ENCODE measurements around the gene ALDH6A1. TPM values are rescaled to one million over a fixed set of nuclear protein-coding genes. Genes with fewer than 3 reads are reported as not detected.

ALDH6A1 gene
- total RNA-seq, 1 experiment from 2014 or later, result 43.0 TPM

DNA sequence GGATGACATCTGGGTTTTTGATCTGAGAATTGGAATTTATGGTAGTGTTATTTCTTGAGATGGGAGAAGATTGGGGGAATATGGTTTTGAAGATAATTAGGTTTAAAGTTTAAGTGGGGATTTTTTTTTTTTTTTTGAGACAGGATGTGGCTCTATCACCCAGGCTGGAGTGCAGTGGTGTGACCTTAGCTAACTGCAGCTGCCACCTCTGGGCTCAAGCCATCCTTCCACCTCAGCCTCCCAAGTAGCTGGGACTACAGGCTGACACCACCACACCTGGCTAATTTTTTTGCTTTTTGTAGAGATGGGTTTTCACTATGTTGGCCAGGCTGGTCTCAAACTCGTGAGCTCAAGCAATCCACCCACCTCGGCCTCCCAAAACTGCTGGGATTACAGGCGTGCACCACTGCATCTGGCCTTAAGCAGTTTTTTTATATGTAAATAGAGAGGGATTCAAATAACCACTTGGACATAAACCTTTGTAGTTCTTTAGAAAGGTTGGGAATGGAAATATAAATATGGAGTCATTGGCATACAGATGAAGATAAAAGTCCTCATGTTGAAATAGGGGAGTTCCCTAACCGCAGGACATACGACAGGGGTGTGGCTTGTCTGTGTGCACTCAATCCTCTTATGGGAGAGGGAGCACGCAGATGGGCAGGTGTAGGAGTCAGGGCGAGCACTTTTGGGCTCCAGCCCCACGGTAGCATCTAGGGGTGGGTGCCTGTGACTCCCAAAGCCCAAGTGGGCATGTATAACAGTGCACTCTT is 5.2 kb upstream of the ALDH6A1 start:
- peaks cover 7% of the 10 kb centered on the region; the same call in 1 of the 2 replicates for H3K36me3 ChIP-seq (ENCODE audit: insufficient read depth, low read length)
- H3K4me3 ChIP-seq (ENCODE audit: low read length), result no peak overlapping the region
- peaks cover 45% of the 10 kb centered on the region for H3K79me2 ChIP-seq (ENCODE audit: low read length)
- no peak for DNase-seq
- no peaks in the 10 kb centered on the region for H3K27me3 ChIP-seq (ENCODE audit: low read length)
- H3K27ac ChIP-seq (ENCODE audit: low read length), result no peak overlapping the region
- H3K9me3 ChIP-seq (ENCODE audit: low read length), result no peaks in the 10 kb centered on the region
- H4K20me1 ChIP-seq (ENCODE audit: insufficient read depth, low read depth, low read length), result no peaks in the 10 kb centered on the region
- H3K4me1 ChIP-seq (ENCODE audit: low read length), result peaks cover 13% of the 10 kb centered on the region
- no peaks in the 10 kb centered on the region for H3K9me2 ChIP-seq (replicated peaks; ENCODE audit: insufficient read depth, low read length)
- H3K4me2 ChIP-seq (ENCODE audit: low read depth, low read length, poor library complexity, severe bottlenecking), result no peak overlapping the region
- H2AFZ ChIP-seq (ENCODE audit: low read length), result no peak overlapping the region
- no peak overlapping the region for H3K9ac ChIP-seq (ENCODE audit: low read length)

DNA sequence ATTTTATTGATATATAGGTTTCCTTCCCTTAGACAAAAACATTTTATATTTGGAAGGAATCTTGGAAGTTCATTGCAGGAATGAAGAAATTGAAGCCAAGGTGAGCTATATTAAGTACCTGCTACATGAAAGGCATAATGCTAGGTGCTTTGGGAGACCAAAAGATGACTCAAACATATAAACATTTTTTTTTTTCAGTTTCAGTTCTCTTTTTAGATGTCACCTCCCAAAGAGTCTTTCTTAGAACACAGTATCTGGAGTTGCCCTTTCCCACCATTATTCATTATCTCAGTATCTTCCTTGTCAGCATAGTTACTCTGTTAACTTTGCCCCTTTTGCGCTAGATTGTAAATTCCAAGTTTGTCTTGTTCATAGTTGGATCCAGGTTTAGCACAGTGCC is 1.6 kb upstream of the ALDH6A1 start:
- H3K27ac ChIP-seq (ENCODE audit: low read length), result peak overlapping the region; percentile 10; the same call in 1 of the 2 replicates
- no peaks in the 10 kb centered on the region for H3K27me3 ChIP-seq (ENCODE audit: low read length)
- H3K4me1 ChIP-seq (ENCODE audit: low read length), result peaks cover 24% of the 10 kb centered on the region
- no peaks in the 10 kb centered on the region for H3K9me2 ChIP-seq (replicated peaks; ENCODE audit: insufficient read depth, low read length)
- H3K9ac ChIP-seq (ENCODE audit: low read length), result peak overlapping the region; percentile 81
- peak overlapping the region; percentile 88 for H3K4me2 ChIP-seq (ENCODE audit: low read depth, low read length, poor library complexity, severe bottlenecking)
- no peaks in the 10 kb centered on the region for H3K9me3 ChIP-seq (ENCODE audit: low read length)
- peak overlapping the region; percentile 81 for H3K4me3 ChIP-seq (ENCODE audit: low read length)
- no peak overlapping the region for H2AFZ ChIP-seq (ENCODE audit: low read length)
- no peaks in the 10 kb centered on the region for H4K20me1 ChIP-seq (ENCODE audit: insufficient read depth, low read depth, low read length)
- peak; percentile 77 for DNase-seq
- H3K36me3 ChIP-seq (ENCODE audit: insufficient read depth, low read length), result peaks cover 7% of the 10 kb centered on the region; the same call in 1 of the 2 replicates
- H3K79me2 ChIP-seq (ENCODE audit: low read length), result peaks cover 59% of the 10 kb centered on the region

DNA sequence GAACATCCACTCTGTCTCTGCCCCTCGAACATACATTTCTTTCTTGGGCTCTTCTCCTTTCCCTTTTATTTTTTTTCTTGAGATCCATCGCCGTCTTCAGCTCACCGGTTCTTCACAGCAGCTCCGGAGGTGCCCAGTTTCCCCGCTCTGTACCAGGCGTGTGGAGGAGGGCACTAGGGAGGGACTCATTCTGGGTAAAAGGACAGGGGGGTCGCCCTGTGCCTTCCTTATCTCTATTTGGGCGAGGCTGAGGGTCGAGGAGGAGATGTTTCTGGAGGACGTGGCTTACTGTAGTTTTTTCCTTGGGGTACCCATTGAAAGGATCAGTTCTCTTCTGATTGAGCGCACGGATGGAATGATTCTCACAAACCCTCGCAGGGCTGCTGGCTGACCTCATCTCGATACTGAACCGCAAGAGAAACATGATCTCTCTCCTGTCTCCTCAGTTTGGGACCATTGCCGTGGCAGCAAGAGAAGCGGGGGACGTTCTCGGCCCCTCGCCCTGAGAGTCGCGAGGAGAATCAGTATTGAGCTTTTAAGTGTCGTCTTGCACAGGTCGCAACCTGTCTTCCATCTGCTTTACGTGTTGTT is 889 bp upstream of the ALDH6A1 start:
- Histone ChIP-seq H3K27me3 (ENCODE audit: low read length) (no peaks in the 10 kb centered on the region), H3K79me2 (ENCODE audit: low read length) (peaks cover 59% of the 10 kb centered on the region), H3K4me2 (ENCODE audit: low read depth, low read length, poor library complexity, severe bottlenecking) (peak overlapping the region; percentile 88), H2AFZ (ENCODE audit: low read length) (peak overlapping the region; percentile 72), H3K4me1 (ENCODE audit: low read length) (peaks cover 24% of the 10 kb centered on the region), H3K27ac (ENCODE audit: low read length) (peak overlapping the region; percentile 10; the same call in 1 of the 2 replicates), H3K9me2 (replicated peaks; ENCODE audit: insufficient read depth, low read length) (no peaks in the 10 kb centered on the region), H4K20me1 (ENCODE audit: insufficient read depth, low read depth, low read length) (no peaks in the 10 kb centered on the region), H3K9me3 (ENCODE audit: low read length) (no peaks in the 10 kb centered on the region), H3K36me3 (ENCODE audit: insufficient read depth, low read length) (peaks cover 7% of the 10 kb centered on the region; the same call in 1 of the 2 replicates), H3K9ac (ENCODE audit: low read length) (peak overlapping the region; percentile 81), H3K4me3 (ENCODE audit: low read length) (peak overlapping the region; percentile 81)
- DNase-seq, result peak; percentile 81

DNA sequence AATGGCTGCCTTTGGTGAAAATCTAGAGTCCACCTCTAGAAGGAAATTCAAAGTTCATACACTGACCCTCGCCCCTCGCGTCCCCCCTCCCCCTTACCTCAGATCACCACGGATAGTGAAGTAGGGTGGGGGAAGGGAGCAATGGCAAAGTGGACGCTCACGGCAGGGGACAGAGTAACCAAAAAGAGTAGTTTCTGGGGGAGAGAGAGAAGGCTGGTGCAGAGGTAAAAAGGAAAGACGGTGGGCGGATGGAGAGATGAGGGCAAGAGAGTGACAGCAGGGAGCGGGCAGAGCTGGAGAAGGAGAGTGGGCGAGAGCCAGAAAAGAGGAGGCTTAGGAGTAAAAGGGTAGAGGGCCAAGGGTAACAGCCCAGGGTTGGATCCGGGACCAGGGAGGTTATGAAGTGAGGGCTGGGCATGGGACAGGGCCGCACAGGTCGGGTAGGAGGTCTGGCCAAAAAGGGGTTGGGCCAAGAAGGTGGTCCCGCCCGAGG is 423 bp downstream of the ALDH6A1 start:
- Histone ChIP-seq H3K9me2 (replicated peaks; ENCODE audit: insufficient read depth, low read length) (no peaks in the 10 kb centered on the region), H3K79me2 (ENCODE audit: low read length) (peaks cover 48% of the 10 kb centered on the region), H3K4me2 (ENCODE audit: low read depth, low read length, poor library complexity, severe bottlenecking) (peak overlapping the region; percentile 94), H3K9me3 (ENCODE audit: low read length) (no peaks in the 10 kb centered on the region), H3K4me3 (ENCODE audit: low read length) (peak overlapping the region; percentile 81), H3K27me3 (ENCODE audit: low read length) (no peaks in the 10 kb centered on the region), H3K36me3 (ENCODE audit: insufficient read depth, low read length) (peaks cover 5% of the 10 kb centered on the region; the same call in 1 of the 2 replicates), H4K20me1 (ENCODE audit: insufficient read depth, low read depth, low read length) (no peaks in the 10 kb centered on the region), H3K27ac (ENCODE audit: low read length) (no peak overlapping the region), H3K4me1 (ENCODE audit: low read length) (peaks cover 24% of the 10 kb centered on the region), H3K9ac (ENCODE audit: low read length) (peak overlapping the region; percentile 79), H2AFZ (ENCODE audit: low read length) (peak overlapping the region; percentile 80)
- DNase-seq, result no peak

DNA sequence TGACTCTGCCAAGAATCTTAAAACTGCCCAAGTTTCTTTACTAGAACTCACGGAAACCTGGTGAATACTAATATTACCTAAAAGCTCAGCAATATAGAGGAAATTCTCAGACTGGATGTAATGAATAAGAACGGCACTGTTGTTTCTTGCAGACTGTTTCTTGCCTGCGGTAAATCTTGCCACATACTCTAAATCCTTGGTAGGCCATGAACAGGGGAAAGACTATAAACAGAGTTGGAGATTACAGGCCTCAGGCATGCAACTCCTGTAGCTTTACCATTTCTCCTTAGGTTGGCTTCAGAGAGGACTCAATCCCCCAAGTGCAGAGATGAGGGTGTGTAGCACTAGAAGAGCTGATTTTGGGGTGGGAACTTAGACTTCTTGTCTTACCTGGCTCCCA is 1.1 kb downstream of the ALDH6A1 start:
- Histone ChIP-seq H3K9me3 (ENCODE audit: low read length) (no peaks in the 10 kb centered on the region), H3K27me3 (ENCODE audit: low read length) (no peaks in the 10 kb centered on the region), H3K79me2 (ENCODE audit: low read length) (peaks cover 42% of the 10 kb centered on the region), H3K4me2 (ENCODE audit: low read depth, low read length, poor library complexity, severe bottlenecking) (peak overlapping the region; percentile 94), H3K4me1 (ENCODE audit: low read length) (peaks cover 24% of the 10 kb centered on the region), H3K36me3 (ENCODE audit: insufficient read depth, low read length) (no peaks in the 10 kb centered on the region), H4K20me1 (ENCODE audit: insufficient read depth, low read depth, low read length) (no peaks in the 10 kb centered on the region), H3K9ac (ENCODE audit: low read length) (peak overlapping the region; percentile 79), H3K4me3 (ENCODE audit: low read length) (peak overlapping the region; percentile 81), H3K9me2 (replicated peaks; ENCODE audit: insufficient read depth, low read length) (no peaks in the 10 kb centered on the region), H3K27ac (ENCODE audit: low read length) (no peak overlapping the region), H2AFZ (ENCODE audit: low read length) (0 out of 2 replicates have a peak overlapping the region, but pooled peaks have one; percentile 80)
- no peak for DNase-seq

DNA sequence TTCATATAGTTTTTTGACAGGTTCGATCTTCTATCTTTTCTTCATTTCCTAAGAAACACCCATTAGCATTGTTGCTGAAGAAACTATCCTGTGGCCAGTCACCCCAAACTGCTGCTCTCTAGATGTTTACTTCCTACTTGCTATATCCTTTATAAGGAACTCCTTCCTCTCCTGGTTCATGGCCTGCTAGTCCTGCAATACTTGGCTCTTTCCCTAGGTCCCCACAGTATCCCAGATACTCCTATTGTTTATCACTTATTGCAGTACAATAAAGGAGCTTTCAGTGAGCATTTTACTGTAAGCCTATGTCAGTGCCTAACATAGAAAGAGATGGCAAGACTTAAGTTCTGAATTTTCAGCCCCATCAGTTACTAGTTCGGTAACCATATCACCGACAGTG is 2.8 kb downstream of the ALDH6A1 start:
- Histone ChIP-seq H3K9me2 (replicated peaks; ENCODE audit: insufficient read depth, low read length) (no peaks in the 10 kb centered on the region), H4K20me1 (ENCODE audit: insufficient read depth, low read depth, low read length) (no peaks in the 10 kb centered on the region), H3K4me2 (ENCODE audit: low read depth, low read length, poor library complexity, severe bottlenecking) (no peak overlapping the region), H2AFZ (ENCODE audit: low read length) (no peak overlapping the region), H3K27ac (ENCODE audit: low read length) (no peak overlapping the region), H3K4me1 (ENCODE audit: low read length) (peaks cover 33% of the 10 kb centered on the region), H3K4me3 (ENCODE audit: low read length) (no peak overlapping the region), H3K9ac (ENCODE audit: low read length) (no peak overlapping the region), H3K9me3 (ENCODE audit: low read length) (no peaks in the 10 kb centered on the region), H3K79me2 (ENCODE audit: low read length) (peaks cover 29% of the 10 kb centered on the region), H3K36me3 (ENCODE audit: insufficient read depth, low read length) (no peaks in the 10 kb centered on the region), H3K27me3 (ENCODE audit: low read length) (no peaks in the 10 kb centered on the region)
- no peak for DNase-seq

DNA sequence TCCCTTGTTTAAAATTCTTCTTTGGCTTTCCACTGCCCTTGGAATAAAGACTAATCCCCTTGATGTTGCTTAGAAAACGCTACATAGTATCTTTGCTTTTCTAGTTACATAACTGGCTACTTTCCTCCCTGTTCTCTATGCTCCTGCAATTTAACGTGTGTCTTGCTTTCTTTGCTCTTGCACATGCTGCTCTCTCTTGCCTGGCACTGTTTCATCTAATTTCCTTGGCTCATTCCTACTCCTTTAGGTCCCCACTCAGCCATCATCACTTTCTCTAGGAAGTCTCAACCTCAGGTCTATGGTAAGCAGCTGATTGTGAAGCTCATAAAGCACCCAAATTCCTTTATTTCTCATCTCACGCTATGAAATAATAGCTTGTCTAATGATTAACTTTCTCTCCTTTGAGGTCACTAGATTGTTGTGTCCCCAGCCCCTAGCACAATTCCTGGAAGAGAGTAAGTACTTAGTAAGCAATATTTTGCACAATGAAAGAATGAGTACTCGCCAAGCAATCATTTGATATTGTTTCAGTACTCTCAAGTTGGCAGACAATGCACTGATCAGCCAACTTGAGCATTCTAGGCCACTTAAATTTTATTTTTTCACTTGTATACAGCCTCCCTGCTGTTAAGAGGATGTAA is 3.3 kb downstream of the ALDH6A1 start:
- peaks cover 27% of the 10 kb centered on the region for H3K4me1 ChIP-seq (ENCODE audit: low read length)
- H3K9me2 ChIP-seq (replicated peaks; ENCODE audit: insufficient read depth, low read length), result no peaks in the 10 kb centered on the region
- H3K9ac ChIP-seq (ENCODE audit: low read length), result no peak overlapping the region
- no peak overlapping the region for H2AFZ ChIP-seq (ENCODE audit: low read length)
- no peak overlapping the region for H3K4me3 ChIP-seq (ENCODE audit: low read length)
- no peaks in the 10 kb centered on the region for H4K20me1 ChIP-seq (ENCODE audit: insufficient read depth, low read depth, low read length)
- H3K27me3 ChIP-seq (ENCODE audit: low read length), result no peaks in the 10 kb centered on the region
- H3K27ac ChIP-seq (ENCODE audit: low read length), result no peak overlapping the region
- no peaks in the 10 kb centered on the region for H3K36me3 ChIP-seq (ENCODE audit: insufficient read depth, low read length)
- H3K79me2 ChIP-seq (ENCODE audit: low read length), result peaks cover 24% of the 10 kb centered on the region
- no peaks in the 10 kb centered on the region for H3K9me3 ChIP-seq (ENCODE audit: low read length)
- no peak for DNase-seq
- no peak overlapping the region for H3K4me2 ChIP-seq (ENCODE audit: low read depth, low read length, poor library complexity, severe bottlenecking)

DNA sequence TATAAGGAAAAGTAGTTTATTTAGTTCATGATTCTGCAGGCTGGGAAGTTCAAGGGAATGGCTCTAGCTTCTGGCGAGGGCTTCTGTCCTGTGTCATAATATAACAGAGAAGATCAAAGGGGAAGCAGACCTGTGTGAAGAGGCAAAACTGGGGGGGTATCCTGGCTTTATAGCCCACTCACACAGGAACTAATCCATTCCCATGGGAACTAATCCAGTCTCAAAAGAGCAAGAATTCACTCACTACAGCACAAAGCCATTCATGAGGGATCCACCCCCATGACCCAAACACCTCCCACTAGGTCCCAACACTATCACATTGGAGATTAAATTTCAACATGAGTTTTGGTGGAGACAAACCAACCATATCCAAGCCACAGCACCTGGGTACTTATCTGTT is 6.9 kb downstream of the ALDH6A1 start:
- Histone ChIP-seq H3K79me2 (ENCODE audit: low read length) (no peaks in the 10 kb centered on the region), H2AFZ (ENCODE audit: low read length) (no peak overlapping the region)

More for the DNA sequence above, 6.9 kb downstream of the ALDH6A1 start:
- no peaks in the 10 kb centered on the region for H3K27me3 ChIP-seq (ENCODE audit: low read length)
- no peak for DNase-seq
- no peak overlapping the region for H3K4me2 ChIP-seq (ENCODE audit: low read depth, low read length, poor library complexity, severe bottlenecking)
- peaks cover 10% of the 10 kb centered on the region for H3K4me1 ChIP-seq (ENCODE audit: low read length)
- H3K9ac ChIP-seq (ENCODE audit: low read length), result no peak overlapping the region
- H3K9me2 ChIP-seq (replicated peaks; ENCODE audit: insufficient read depth, low read length), result no peaks in the 10 kb centered on the region
- no peaks in the 10 kb centered on the region for H4K20me1 ChIP-seq (ENCODE audit: insufficient read depth, low read depth, low read length)
- no peaks in the 10 kb centered on the region for H3K36me3 ChIP-seq (ENCODE audit: insufficient read depth, low read length)
- no peak overlapping the region for H3K27ac ChIP-seq (ENCODE audit: low read length)
- no peaks in the 10 kb centered on the region for H3K9me3 ChIP-seq (ENCODE audit: low read length)
- no peak overlapping the region for H3K4me3 ChIP-seq (ENCODE audit: low read length)
